ENCODE measurements around the gene WASHC3. TPM values are rescaled to one million over a fixed set of nuclear protein-coding genes. Genes with fewer than 3 reads are reported as not detected.

WASHC3 gene
- total and polyA plus RNA-seq, 12 donors: 33.2 to 55.2 (median 43.1) TPM

GRCh38 chr12:102069707-102070106 is 7.9 kb upstream of the WASHC3 start:
- Histone ChIP-seq H3K27me3 (no peaks in the 10 kb centered on the region), H3K27ac (peak overlapping the region in 4 of 10 donors; percentile 2 to 42 (median 28)), H3K36me3 (peaks cover 0 to 21% (median 7%) of the 10 kb centered on the region in 9 donors), H3K4me3 (no peak overlapping the region), H3K4me1 (peaks cover 0 to 32% (median 7%) of the 10 kb centered on the region in 9 donors), H3K9me3 (no peaks in the 10 kb centered on the region)
- WGBS, 2 donors: 55 to 66% methylated on average over 3 of the region's 3 CpGs
- ATAC-seq: peak in 2 of 8 donors; percentile 46 to 73
- intact Hi-C loops (cut with DNase I): loop anchor here in 1 of 10 donors (10.0 kb wide), 1 partner anchor 55 kb away; the partner anchor contains the start of genes NUP37 and PARPBP
- DNase-seq: no peak
- no peak for TF ChIP-seq CTCF (IDR thresholded peaks at IDR 0.05)

GRCh38 chr12:102067574-102068258 is 5.9 kb upstream of the WASHC3 start:
- 73 to 75% methylated on average over 5 of the region's 5 CpGs for WGBS, 2 donors
- ATAC-seq: peak in 1 of 8 donors; percentile 34

GRCh38 chr12:102064476-102064875 is 2.7 kb upstream of the WASHC3 start:
- no peak for ATAC-seq

More at GRCh38 chr12:102067574-102068258, 5.9 kb upstream of the WASHC3 start:
- peak overlapping the region in 2 of 10 donors; percentile 12 to 41 for H3K27ac ChIP-seq
- H3K4me1 ChIP-seq: peaks cover 0 to 32% (median 7%) of the 10 kb centered on the region in 9 donors
- peaks cover 0 to under 1% (median 0%) of the 10 kb centered on the region in 9 donors for H3K36me3 ChIP-seq
- no peak for TF ChIP-seq CTCF (IDR thresholded peaks at IDR 0.05)
- no peak overlapping the region for H3K4me3 ChIP-seq
- intact Hi-C loops (cut with DNase I): loop anchor here in 1 of 10 donors (10.0 kb wide), 1 partner anchor 57 kb away; the partner anchor contains the start of genes NUP37 and PARPBP
- no peaks in the 10 kb centered on the region for H3K9me3 ChIP-seq
- DNase-seq: no peak
- no peaks in the 10 kb centered on the region for H3K27me3 ChIP-seq

More at GRCh38 chr12:102064476-102064875, 2.7 kb upstream of the WASHC3 start:
- 78 to 87% methylated on average over 1 of the region's 1 CpG for WGBS, 2 donors
- Histone ChIP-seq H3K9me3 (no peaks in the 10 kb centered on the region), H3K4me1 (peaks cover 0 to 30% (median 16%) of the 10 kb centered on the region in 9 donors), H3K4me3 (no peak overlapping the region), H3K27ac (no peak overlapping the region), H3K27me3 (no peaks in the 10 kb centered on the region), H3K36me3 (peaks cover 0 to 10% (median 0%) of the 10 kb centered on the region in 9 donors)
- no peak for DNase-seq
- TF ChIP-seq CTCF (IDR thresholded peaks at IDR 0.05): no peak
- intact Hi-C loops (cut with DNase I): loop anchor here in 4 of 10 donors (5.0 to 10.0 kb wide), 2 partner anchors 53 to 60 kb away; partner anchors contain the start of genes NUP37 (in 1 of the 4) and PARPBP (in 1 of the 4)
